Urinary bladder (tissue), 4 donors: ENCODE results near the gene ELK3. TPM values are rescaled to one million over a fixed set of nuclear protein-coding genes. Genes with fewer than 3 reads are reported as not detected.

Source experiments
- DNase-seq: peaks from one replicate; pipeline ENCODE4 v3.0.0-alpha.2; 2015; ENCODE audit errors: extremely low spot score
- H3K27ac ChIP-seq: one replicate; pipeline ENCODE4 v1.5.1; 2013; ENCODE audit warnings: low read depth, mild to moderate bottlenecking, moderate library complexity
- H3K36me3 ChIP-seq: one replicate; pipeline ENCODE4 v1.6.1; 2013; ENCODE audit warnings: mild to moderate bottlenecking, moderate library complexity; ENCODE audit not compliant: insufficient read depth
- H3K4me1 ChIP-seq: one replicate; pipeline ENCODE4 v1.6.1; 2013; ENCODE audit warnings: mild to moderate bottlenecking, moderate library complexity; ENCODE audit not compliant: insufficient read depth
- H3K4me3 ChIP-seq: one replicate; pipeline ENCODE4 v1.5.1; 2013; ENCODE audit warnings: low read depth, low read length
- WGBS: extraction: QIAGEN DNeasy Blood & Tissue Kit; methylation state at CpG from one replicate; pipeline ENCODE4 v1.1.7; 2013; 5-methylcytosine and 5-hydroxymethylcytosine counted together
- polyA plus RNA-seq: library from polyadenylated mRNA; stranded (reverse); fragments of 200-250 nt; gene quantifications from one replicate; pipeline ENCODE4 v1.2.3, GENCODE V29; 2013
- total RNA-seq: library from RNA; depleted of rRNA; stranded (reverse); fragments of >200 nt; gene quantifications from one replicate; pipeline ENCODE4 v1.2.3, GENCODE V29; 2014
- donor health status: healthy with polysubstance abuse.
- donor health status: healthy.

The ELK3 gene
- total RNA-seq (42.9 TPM), polyA plus RNA-seq (26.3 TPM)

DNA sequence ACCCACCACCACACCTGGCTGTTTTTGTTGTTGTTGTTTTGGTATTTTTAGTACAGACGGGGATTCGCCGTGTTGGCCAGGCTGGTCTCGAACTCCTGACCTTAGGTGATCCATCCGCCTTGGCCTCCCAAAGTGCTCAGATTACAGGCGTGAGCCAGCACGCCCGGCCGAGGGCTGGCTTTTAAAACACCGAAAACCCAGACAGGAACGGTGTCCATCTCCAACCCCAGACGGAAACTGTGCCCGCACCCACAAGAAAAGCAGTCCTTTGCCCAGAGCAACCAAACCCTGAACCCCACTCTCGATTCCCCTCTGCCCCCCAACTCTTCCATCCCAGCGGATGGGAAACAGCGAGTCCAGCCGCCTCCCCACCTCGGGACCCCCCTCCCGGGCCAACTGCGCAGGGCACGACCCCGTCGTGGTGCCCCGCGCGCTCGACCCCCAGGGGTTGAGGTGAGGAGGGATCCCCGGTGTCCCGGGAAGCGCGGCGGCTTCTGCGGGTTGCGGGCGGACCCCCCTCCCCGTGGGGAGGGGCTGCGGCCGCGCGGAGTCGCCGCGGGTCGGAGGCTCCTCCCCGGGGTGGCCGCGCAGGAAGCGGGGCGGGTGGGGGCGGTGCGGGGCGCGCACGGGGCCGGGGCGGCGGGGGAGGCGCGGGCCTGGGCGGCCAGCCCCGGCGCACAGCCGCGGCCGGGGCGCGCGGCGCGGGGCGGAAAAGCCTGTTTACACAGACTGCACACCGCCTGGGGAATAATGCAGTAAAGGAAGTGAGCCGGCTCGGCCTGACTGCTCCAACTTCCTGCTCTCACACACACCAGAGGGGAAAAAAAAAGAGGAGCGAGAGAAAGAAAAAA lies at the start of gene ELK3:
Gene ELK3 (plus strand): TSS at position 651 of the 851 bp plus-strand sequence.
- DNase-seq, result no peak
- 3% methylated on average over 75 of the region's 75 CpGs for WGBS
- Histone ChIP-seq H3K36me3 (no peaks in the 10 kb centered on the region), H3K4me1 (no peaks in the 10 kb centered on the region), H3K4me3 (peak within 1 kb of the TSS; percentile 96), H3K27ac (peak within 1 kb of the TSS; percentile 82)

DNA sequence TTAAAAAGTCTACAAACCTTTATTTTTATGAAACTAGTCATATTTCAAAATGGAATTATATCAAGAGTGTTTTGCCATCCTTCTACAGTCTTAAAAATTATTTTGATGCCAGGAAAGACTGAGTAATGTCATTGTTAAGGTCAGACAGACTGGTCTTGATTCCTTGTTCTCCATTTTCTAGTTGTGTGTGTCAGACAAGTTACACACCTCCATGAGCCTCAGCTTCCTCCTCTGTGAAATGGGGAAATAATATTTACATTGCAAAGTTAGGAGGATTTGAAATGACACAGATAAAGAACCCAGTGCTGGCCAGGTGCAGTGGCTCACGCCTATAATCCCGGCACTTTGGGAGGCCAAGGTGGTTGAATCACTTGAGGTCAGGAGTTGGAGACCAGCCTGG lies 47.4 kb upstream of the ELK3 start:
- H3K4me3 ChIP-seq, result no peak overlapping the region

DNA sequence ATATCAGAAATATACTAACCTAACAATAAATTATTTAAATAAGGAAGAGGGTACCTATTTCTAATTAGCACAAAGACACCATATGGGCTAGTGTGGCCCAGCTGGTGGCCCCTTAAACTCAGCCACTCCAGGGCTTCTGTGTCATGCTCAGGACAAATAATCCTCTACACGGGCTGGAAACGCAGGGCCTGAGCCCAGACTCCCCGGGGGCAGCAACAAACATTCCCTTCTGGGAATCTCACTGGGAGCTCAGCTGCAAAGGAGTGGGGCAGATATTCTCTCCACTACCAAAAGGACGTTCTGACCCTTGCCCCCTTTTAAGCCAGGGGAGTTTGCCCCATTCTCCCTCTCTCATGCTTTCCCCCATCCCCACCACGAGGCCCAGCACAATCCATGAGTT lies 43.7 kb upstream of the ELK3 start:
- no peaks in the 10 kb centered on the region for H3K4me1 ChIP-seq
- H3K27ac ChIP-seq, result no peak overlapping the region
- H3K36me3 ChIP-seq, result no peaks in the 10 kb centered on the region
- DNase-seq, result no peak
- 67% methylated on average over 5 of the region's 5 CpGs for WGBS
- no peak overlapping the region for H3K4me3 ChIP-seq

More for the DNA sequence above, 47.4 kb upstream of the ELK3 start:
- no peak for DNase-seq
- Histone ChIP-seq H3K36me3 (no peaks in the 10 kb centered on the region), H3K27ac (no peak overlapping the region), H3K4me1 (no peaks in the 10 kb centered on the region)
- WGBS, result 84% methylated on average over 2 of the region's 2 CpGs

DNA sequence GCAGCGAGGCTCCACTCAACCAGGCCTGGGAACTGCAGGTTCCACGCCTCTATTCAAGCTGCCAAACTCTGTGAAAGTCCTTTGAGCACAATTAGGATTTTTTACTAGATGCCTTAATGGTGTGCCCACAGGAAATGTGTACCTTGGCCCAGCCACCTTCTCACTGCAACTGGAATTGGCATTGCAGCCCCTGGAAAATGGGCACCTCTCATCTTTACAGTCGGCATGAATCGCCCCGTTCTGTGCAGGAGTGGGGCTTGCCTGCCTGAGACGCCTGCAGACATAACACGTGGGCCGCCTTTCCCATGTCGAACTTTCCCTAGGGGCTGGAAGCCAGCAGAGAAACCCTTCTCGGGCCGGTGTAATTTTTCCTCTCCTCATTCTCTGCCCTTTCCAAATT lies 42.0 kb upstream of the ELK3 start:
- WGBS, result 81% methylated on average over 11 of the region's 11 CpGs
- Histone ChIP-seq H3K27ac (no peak overlapping the region), H3K36me3 (no peaks in the 10 kb centered on the region), H3K4me1 (no peaks in the 10 kb centered on the region), H3K4me3 (no peak overlapping the region)
- no peak for DNase-seq

DNA sequence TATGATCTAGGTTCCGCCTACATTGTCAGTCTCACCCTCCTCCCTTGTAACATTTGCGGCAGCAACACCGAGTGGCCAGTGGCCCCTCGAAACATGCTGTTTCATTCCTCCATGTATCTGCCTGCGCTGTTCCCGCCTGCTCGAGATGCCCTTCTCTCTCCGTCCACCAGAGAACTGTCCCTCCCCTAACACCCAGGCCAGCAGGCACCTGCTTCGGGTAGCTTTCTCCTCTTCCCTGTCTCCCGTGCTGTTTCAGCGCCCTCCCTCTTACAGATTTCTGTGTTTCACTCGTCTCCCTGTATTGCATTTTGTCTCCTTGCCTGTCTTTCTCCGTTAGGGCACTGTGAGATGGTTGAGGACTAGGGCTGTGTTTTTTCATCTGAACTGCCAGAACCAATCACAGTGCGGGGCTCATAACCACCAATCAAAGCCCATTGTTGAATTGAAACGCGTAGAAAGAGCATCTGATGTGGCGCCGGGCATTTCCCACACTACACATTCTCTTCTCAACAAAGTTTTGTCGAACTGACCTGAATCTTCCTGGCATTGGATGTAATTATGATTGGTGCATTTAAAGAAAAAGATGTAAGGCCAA lies 40.9 kb upstream of the ELK3 start:
- no peaks in the 10 kb centered on the region for H3K36me3 ChIP-seq
- WGBS, result 85% methylated on average over 19 of the region's 19 CpGs
- no peak overlapping the region for H3K4me3 ChIP-seq

DNA sequence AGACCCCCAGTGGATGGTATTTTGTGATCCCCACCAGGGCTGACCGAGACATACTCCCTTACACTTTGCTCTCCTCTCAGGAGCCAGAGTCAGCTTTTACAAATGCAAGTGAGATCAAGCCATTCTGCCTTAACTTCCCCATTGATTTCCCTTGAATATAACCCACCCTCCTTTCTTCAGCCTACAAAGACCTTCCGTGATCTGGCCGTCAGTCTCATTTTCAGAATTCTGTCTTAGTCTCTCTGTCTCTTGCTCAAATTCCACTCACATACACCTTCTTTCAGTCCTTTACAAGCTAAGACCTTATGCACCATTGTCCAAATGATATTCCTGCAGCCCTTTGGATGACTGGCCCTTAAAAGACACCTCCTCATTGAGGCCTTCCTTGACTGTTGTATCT lies 39.0 kb upstream of the ELK3 start:
- H3K4me3 ChIP-seq, result no peak overlapping the region
- 93% methylated on average over 3 of the region's 3 CpGs for WGBS
- H3K4me1 ChIP-seq, result no peaks in the 10 kb centered on the region
- H3K36me3 ChIP-seq, result no peaks in the 10 kb centered on the region
- DNase-seq, result no peak
- H3K27ac ChIP-seq, result no peak overlapping the region

More for the DNA sequence above, 40.9 kb upstream of the ELK3 start:
- no peaks in the 10 kb centered on the region for H3K4me1 ChIP-seq
- DNase-seq, result no peak
- no peak overlapping the region for H3K27ac ChIP-seq

DNA sequence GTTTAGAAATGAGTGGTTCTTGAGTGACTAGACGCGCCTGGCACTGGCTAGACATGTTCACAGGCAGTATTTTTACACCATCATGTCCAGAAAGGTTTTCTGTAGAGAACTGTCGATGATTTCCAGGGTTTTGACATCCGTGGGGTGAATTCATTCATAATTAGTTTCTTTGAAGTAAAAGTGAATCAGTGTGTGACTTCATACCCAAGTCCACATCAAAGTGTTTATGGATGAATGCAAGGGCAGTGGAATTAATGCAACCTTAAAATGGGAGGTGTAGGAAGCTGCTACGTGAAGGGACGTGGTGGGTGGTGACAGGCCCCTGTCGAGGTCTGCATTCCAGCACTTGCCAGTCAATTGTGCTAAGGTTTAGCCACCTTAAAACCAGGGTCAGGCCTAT lies 38.4 kb upstream of the ELK3 start:
- no peaks in the 10 kb centered on the region for H3K36me3 ChIP-seq
- DNase-seq, result no peak
- no peak overlapping the region for H3K27ac ChIP-seq
- H3K4me3 ChIP-seq, result no peak overlapping the region
- no peaks in the 10 kb centered on the region for H3K4me1 ChIP-seq
- WGBS, result 77% methylated on average over 7 of the region's 7 CpGs

DNA sequence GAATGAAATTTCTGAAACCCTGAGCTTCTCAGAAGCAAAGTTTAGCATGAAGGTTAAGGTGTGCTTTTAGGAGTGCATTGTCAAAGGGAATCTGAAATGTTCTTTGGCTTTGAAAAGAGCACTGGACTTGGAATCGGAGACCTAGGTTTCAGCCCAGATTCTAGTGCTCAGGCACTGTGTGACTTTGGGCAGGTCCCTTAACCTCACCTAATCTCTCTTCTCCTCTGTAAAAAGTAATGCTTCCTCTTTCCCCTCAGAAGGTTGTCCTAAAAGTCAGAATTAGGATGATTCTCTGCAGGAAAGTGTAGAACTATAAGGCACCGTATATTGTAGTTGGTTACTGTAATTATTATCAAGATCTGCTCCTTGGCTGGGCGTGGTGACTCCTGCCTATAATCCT lies 38.0 kb upstream of the ELK3 start:
- no peaks in the 10 kb centered on the region for H3K36me3 ChIP-seq
- H3K4me3 ChIP-seq, result no peak overlapping the region
- DNase-seq, result no peak
- WGBS, result 90% methylated on average over 3 of the region's 3 CpGs
- no peaks in the 10 kb centered on the region for H3K4me1 ChIP-seq
- H3K27ac ChIP-seq, result no peak overlapping the region

DNA sequence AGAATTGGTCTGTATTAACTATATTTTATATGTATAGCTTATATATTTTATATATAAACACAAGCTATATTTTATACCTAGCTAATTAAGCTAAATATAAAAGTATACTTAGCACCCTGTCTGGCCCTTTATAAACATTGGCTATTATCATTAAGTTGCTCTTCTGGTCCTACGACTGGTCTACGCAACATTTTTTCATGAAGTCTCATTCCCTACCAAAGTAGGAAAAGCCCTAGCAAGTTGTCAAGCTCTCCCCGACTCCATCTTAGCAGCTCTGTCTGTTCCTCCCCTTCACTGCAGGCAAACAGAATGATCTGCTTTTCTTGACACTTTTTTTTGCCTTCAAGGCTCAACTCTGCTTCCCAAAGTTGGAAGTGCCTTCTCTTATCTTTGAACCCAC lies 36.7 kb upstream of the ELK3 start:
- no peaks in the 10 kb centered on the region for H3K4me1 ChIP-seq
- no peak overlapping the region for H3K4me3 ChIP-seq
- WGBS, result 83% methylated on average over 3 of the region's 3 CpGs
- no peaks in the 10 kb centered on the region for H3K36me3 ChIP-seq
- no peak overlapping the region for H3K27ac ChIP-seq
- no peak for DNase-seq

DNA sequence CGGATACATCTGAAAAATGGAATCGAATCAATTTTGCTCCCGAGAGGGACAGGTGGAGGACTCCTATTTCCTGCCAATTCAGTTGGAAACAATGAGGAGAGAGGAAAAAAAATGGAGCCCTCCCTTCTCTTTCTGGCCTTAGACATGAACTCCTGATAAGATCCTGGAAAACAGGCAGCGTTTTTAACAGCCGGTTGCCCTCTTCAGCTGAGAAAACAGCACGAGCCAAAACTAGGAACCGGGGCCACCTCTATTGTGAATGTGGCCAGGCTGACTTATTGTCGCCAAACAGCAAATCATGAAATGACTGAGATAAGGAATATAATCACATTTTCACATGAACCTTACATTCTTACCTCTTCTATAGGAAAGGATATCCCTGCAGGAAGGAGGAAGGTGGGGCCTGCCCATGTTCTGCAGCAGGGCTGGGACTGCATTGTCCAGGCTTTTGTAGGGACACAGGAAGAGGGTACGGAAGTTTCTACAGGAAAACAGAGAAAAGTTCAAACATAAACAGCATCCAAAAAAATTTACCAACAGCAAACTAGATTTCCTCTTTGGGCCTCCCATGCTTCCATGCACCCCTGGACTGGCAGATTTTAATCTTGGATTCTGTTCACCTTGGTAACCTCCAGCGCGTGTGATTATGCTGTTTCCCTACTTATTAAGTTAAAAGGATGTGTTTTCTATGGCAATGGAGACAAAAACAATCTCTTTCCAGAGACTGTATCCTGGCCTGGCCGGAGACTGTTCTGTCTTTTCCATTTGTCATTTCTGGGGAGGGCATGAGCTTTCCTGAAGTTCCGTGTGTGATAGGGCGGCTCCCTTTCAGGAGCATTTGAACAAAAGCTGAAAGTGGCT lies 29.0 kb upstream of the ELK3 start:
- DNase-seq, result no peak
- no peaks in the 10 kb centered on the region for H3K36me3 ChIP-seq
- H3K27ac ChIP-seq, result no peak overlapping the region
- no peak overlapping the region for H3K4me3 ChIP-seq
- H3K4me1 ChIP-seq, result no peaks in the 10 kb centered on the region
- 65% methylated on average over 14 of the region's 14 CpGs for WGBS

DNA sequence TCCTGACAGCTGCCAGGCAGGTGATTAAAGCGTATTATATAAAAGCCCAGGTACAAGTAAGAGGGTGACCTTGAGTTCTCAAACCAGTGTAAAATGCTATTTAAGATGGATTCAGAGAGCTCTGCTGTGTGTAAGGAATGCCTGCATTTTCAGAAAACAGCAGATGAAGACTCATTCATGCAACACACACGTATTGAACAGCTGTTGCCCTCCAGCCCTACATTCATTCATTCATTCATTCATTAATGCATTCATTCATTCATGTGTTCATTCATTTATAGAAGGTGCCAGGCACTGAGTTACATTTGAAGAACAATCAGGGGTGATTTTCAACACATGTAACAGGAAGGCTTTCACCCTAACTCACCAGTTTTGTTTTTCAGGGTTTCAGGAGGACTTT lies 27.4 kb upstream of the ELK3 start:
- H3K27ac ChIP-seq, result no peak overlapping the region
- WGBS, result 89% methylated on average over 2 of the region's 2 CpGs
- H3K36me3 ChIP-seq, result no peaks in the 10 kb centered on the region
- no peaks in the 10 kb centered on the region for H3K4me1 ChIP-seq
- no peak overlapping the region for H3K4me3 ChIP-seq
- DNase-seq, result no peak

DNA sequence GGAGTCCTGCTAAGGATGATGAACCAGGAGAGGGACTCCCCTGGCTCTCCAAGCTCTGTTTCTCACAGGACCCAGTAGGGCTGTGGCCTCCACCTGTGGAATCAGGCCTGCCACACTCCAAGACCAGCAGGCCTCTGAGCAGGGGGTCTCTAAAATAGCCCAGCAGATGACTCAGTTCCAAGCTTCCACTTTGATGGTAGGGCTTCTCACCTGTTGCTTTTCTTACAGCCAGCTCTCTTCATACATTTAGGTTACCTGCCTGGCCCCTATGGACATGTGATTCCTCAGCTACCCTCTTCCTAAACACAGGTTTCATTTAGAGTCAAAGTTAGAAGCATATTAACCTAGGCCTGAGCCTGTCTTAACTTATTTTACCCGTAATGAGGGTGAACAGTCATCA lies 26.7 kb upstream of the ELK3 start:
- Histone ChIP-seq H3K27ac (no peak overlapping the region), H3K4me1 (no peaks in the 10 kb centered on the region), H3K36me3 (no peaks in the 10 kb centered on the region), H3K4me3 (no peak overlapping the region)
- WGBS, result 80% methylated on average over 1 of the region's 1 CpG
- no peak for DNase-seq

DNA sequence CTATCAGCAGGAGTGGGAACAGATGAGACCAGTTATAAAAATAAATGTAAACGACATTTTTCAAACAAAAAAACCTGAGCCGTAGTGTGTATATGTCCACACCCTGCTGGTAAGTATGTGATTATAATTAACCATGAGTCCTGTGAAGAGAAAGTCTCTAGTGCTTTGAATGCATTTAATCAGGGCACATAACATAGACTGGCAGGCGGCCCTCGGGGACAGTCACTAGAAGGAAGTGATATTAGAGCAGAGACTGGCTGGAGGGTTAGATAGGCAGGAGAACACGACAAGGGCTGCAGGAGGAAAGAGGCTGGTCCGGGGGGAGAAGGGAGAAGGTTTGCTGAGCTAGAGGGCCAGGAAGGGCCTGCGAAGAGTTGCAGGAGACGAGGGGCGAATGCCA lies 23.8 kb upstream of the ELK3 start:
- Histone ChIP-seq H3K4me1 (no peaks in the 10 kb centered on the region), H3K36me3 (no peaks in the 10 kb centered on the region), H3K4me3 (no peak overlapping the region), H3K27ac (no peak overlapping the region)
- no peak for DNase-seq
- 60% methylated on average over 9 of the region's 9 CpGs for WGBS

DNA sequence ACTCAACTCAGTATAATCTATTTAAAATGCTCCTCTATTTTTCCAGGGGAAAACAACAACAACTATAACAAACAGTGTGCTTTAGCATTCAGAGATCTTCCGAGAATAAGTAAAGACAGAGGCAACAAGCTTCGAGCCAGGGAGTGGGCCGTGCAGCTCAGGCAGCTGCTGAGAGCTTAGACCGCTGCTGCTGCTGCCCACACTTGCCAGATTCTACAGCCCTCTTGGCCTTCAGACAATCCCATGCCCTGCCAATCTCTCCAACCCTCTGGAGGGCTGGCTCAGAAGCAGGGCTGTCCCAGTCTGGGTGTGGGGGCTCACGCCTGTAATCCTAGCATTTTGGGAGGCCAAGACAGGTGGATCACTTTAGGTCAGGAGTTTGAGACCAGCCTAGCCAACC lies 23.4 kb upstream of the ELK3 start:
- H3K4me3 ChIP-seq, result no peak overlapping the region
- H3K4me1 ChIP-seq, result no peaks in the 10 kb centered on the region
- no peak overlapping the region for H3K27ac ChIP-seq
- DNase-seq, result no peak
- WGBS, result 81% methylated on average over 5 of the region's 5 CpGs
- H3K36me3 ChIP-seq, result no peaks in the 10 kb centered on the region
